DND-41 (cell line): Measurements from ENCODE around the gene TSN.

Source experiments
- EZH2 ChIP-seq: IDR thresholded peaks from 3 replicates; pipeline ENCODE4 v1.6.1; 2012; ENCODE audit warnings: borderline replicate concordance, low read depth, mild to moderate bottlenecking, moderate library complexity, low read length, inconsistent platforms; ENCODE audit not compliant: severe bottlenecking
- TF ChIP-seq, protein P1 (sequence below): IDR thresholded peaks from 2 replicates; pipeline ENCODE4 v1.5.1; 2012; ENCODE audit warnings: borderline replicate concordance, low read length, moderate library complexity, mild to moderate bottlenecking; ENCODE audit not compliant: poor library complexity, severe bottlenecking; ENCODE audit errors: extremely low read depth

DNA sequence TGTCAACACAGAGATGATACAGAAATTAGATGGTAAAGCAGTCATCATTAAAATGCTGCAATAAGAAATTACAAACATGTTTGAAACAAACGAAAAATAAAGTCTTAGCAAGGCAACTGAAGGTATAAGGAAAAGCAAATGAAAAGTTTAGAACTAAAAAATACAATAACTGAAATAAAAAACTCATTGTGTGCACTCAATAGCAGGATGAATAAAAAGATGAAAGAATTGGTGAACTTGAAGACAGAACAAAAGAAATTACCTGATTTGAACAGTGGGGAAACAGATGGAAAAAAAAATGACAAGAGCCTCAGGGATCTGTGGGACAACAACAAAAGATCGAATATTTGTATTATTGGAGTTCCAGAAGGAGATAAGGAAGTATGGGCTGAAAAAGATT, 46.5 kb downstream of the TSN start:
- TF ChIP-seq, protein P1, sequence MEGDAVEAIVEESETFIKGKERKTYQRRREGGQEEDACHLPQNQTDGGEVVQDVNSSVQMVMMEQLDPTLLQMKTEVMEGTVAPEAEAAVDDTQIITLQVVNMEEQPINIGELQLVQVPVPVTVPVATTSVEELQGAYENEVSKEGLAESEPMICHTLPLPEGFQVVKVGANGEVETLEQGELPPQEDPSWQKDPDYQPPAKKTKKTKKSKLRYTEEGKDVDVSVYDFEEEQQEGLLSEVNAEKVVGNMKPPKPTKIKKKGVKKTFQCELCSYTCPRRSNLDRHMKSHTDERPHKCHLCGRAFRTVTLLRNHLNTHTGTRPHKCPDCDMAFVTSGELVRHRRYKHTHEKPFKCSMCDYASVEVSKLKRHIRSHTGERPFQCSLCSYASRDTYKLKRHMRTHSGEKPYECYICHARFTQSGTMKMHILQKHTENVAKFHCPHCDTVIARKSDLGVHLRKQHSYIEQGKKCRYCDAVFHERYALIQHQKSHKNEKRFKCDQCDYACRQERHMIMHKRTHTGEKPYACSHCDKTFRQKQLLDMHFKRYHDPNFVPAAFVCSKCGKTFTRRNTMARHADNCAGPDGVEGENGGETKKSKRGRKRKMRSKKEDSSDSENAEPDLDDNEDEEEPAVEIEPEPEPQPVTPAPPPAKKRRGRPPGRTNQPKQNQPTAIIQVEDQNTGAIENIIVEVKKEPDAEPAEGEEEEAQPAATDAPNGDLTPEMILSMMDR, result no peak
- no peak for TF ChIP-seq EZH2
